ENCODE measurements around the gene TRMT11.

TRMT11 gene

DNA sequence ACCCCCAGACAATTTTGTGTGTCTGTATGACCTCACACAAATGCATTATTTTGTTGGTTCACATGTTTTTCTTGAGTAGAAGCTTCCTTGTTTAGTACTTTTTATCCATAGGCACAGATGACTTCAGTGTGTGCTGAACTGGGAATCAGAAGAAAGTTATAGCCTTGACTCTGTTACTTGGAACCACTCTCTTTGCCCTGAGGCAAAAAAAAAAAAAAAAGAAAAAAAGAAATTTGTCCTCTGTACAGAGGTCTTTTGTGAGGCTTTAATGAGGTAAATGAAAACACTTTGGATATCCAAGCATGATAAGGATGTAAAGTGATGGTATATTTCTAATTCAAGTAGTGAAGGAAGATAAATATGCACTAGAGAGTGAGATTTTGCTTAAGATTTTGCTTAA, 51.9 kb downstream of the TRMT11 start:
- Mint-ChIP-seq H3K9me3 (peaks cover 15% of the 10 kb centered on the region), H3K27me3 (ENCODE audit: low read depth, poor library complexity) (no peaks in the 10 kb centered on the region), H3K36me3 (ENCODE audit: low read depth) (peaks cover 73% of the 10 kb centered on the region), H3K27ac (no peak overlapping the region), H3K4me1 (peaks cover 54% of the 10 kb centered on the region), H3K4me3 (no peak overlapping the region)
- TF ChIP-seq, protein P1, sequence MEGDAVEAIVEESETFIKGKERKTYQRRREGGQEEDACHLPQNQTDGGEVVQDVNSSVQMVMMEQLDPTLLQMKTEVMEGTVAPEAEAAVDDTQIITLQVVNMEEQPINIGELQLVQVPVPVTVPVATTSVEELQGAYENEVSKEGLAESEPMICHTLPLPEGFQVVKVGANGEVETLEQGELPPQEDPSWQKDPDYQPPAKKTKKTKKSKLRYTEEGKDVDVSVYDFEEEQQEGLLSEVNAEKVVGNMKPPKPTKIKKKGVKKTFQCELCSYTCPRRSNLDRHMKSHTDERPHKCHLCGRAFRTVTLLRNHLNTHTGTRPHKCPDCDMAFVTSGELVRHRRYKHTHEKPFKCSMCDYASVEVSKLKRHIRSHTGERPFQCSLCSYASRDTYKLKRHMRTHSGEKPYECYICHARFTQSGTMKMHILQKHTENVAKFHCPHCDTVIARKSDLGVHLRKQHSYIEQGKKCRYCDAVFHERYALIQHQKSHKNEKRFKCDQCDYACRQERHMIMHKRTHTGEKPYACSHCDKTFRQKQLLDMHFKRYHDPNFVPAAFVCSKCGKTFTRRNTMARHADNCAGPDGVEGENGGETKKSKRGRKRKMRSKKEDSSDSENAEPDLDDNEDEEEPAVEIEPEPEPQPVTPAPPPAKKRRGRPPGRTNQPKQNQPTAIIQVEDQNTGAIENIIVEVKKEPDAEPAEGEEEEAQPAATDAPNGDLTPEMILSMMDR (IDR thresholded peaks at IDR 0.05) = no peak
- DNase-seq = no peak

DNA sequence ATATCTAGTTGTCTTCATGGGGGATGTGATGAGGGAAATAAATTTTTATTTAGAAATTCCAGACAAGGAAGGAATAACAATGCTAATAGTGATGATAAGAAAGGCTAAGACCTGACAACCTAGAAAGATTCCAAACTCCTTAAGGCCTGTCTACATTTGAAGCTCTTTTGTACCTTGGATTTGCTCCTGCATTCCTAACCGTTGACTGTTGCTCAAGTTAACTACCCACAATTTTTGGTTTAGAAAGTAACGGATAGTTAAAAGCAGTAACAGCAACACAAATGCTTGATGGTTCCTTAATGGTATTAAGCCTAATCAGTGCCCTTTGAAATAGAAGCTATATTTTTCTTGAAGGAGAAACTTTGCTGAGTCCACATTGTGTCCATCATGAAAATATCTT, 52.9 kb downstream of the TRMT11 start:
- H3K4me1 Mint-ChIP-seq = peaks cover 47% of the 10 kb centered on the region
- no peaks in the 10 kb centered on the region for H3K27me3 Mint-ChIP-seq (ENCODE audit: low read depth, poor library complexity)
- no peak for DNase-seq
- no peak overlapping the region for H3K27ac Mint-ChIP-seq
- no peak overlapping the region for H3K4me3 Mint-ChIP-seq
- TF ChIP-seq, protein P1 (IDR thresholded peaks at IDR 0.05) = no peak
- H3K36me3 Mint-ChIP-seq (ENCODE audit: low read depth) = peaks cover 75% of the 10 kb centered on the region
- H3K9me3 Mint-ChIP-seq = peaks cover 18% of the 10 kb centered on the region

DNA sequence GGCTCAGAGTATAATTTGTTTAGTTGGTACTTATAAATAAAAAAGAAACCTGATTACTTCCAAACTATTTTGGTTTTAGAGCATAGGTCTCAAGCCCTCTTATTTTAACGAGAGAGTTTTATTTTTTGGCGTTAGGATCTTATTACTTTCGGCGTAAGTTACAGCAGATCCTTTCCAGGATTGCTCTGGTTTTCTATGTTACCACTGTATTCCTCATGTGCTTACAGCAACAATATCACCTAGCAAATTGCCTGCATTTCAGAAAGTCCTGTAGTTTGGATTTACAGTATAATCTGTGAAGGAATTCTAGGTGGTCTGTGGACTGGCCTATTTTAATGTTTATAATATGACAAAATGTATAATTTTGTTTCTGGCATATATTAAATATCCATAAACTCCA, 54.1 kb downstream of the TRMT11 start:
- Mint-ChIP-seq H3K4me3 (no peak overlapping the region), H3K9me3 (peaks cover 28% of the 10 kb centered on the region), H3K27ac (no peak overlapping the region), H3K36me3 (ENCODE audit: low read depth) (peaks cover 77% of the 10 kb centered on the region), H3K27me3 (ENCODE audit: low read depth, poor library complexity) (no peaks in the 10 kb centered on the region), H3K4me1 (peaks cover 36% of the 10 kb centered on the region)
- TF ChIP-seq, protein P1 (IDR thresholded peaks at IDR 0.05) = no peak
- DNase-seq = no peak

DNA sequence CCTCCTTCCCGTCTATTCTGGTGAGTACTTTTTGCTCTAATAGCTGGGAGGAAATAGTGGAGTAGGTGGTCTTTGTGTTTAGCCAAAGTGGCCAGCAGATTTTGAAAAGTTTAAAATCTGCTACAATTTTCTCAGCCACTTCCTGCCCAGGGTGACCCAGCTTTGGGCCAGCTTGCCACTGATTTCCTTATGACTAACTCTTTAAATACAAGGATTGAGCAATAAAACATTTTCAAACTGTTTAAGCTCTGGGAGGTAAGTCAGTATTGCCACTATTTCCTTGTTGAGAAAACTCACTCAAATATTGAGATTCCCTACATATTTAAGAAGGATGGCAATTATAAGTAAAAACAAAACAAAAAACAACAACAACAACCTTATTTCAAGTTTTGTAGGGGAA, 54.5 kb downstream of the TRMT11 start:
- no peak for DNase-seq
- peaks cover 30% of the 10 kb centered on the region for H3K9me3 Mint-ChIP-seq
- peaks cover 77% of the 10 kb centered on the region for H3K36me3 Mint-ChIP-seq (ENCODE audit: low read depth)
- peaks cover 32% of the 10 kb centered on the region for H3K4me1 Mint-ChIP-seq
- H3K4me3 Mint-ChIP-seq = no peak overlapping the region
- peak overlapping the region; percentile 57 for H3K27ac Mint-ChIP-seq
- H3K27me3 Mint-ChIP-seq (ENCODE audit: low read depth, poor library complexity) = no peaks in the 10 kb centered on the region
- TF ChIP-seq, protein P1 (IDR thresholded peaks at IDR 0.05) = no peak

DNA sequence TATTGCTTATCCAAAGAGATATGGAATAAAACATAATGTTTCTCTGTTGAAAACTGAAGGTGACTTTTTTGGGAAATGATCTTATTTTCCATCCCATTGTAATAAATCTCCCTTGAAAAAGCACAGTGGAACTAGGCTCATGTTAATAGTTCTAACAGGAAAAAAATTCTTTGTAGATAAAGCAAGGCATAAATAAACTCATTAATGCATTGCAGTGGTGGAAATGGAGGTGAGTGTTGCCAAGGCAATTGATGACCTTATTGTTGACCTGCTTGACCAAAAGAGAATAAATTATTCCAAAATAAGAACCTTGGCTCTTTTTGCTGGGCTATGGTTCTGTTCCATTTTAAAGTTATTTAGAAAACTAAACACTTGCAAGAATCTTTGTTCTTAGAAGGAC, 55.2 kb downstream of the TRMT11 start:
- TF ChIP-seq, protein P1 (IDR thresholded peaks at IDR 0.05) = no peak
- H3K4me3 Mint-ChIP-seq = no peak overlapping the region
- H3K27ac Mint-ChIP-seq = peak overlapping the region; percentile 84
- DNase-seq = no peak
- no peaks in the 10 kb centered on the region for H3K27me3 Mint-ChIP-seq (ENCODE audit: low read depth, poor library complexity)
- peaks cover 30% of the 10 kb centered on the region for H3K4me1 Mint-ChIP-seq
- H3K36me3 Mint-ChIP-seq (ENCODE audit: low read depth) = peaks cover 77% of the 10 kb centered on the region
- peaks cover 34% of the 10 kb centered on the region for H3K9me3 Mint-ChIP-seq

DNA sequence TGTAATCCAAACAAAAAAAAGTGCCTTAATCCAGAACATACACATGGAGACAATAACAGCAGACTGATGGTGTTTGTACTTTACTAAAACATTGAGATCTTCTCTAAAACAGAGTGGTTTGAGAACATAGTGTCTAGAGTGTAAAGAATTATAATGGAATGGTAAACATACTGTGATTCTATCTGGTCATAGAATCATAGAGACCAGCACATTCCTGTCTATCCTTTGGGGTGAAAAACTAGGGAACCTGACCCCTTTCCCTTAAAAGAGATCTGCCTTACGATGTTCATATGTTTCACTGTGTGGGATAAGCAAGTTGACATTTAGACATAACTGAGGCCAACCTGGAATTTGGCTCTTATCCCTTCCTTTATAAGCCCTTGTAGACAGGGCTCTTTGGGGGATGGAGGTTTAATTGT, 55.7 kb downstream of the TRMT11 start:
- no peak for DNase-seq
- TF ChIP-seq, protein P1 (IDR thresholded peaks at IDR 0.05) = no peak
- Mint-ChIP-seq H3K9me3 (peaks cover 34% of the 10 kb centered on the region), H3K27me3 (ENCODE audit: low read depth, poor library complexity) (no peaks in the 10 kb centered on the region), H3K4me1 (peaks cover 32% of the 10 kb centered on the region), H3K27ac (peak overlapping the region; percentile 21), H3K36me3 (ENCODE audit: low read depth) (peaks cover 77% of the 10 kb centered on the region), H3K4me3 (no peak overlapping the region)
